H1 (cell line): ENCODE measurements around the gene PLD6. TPM values are rescaled to one million over a fixed set of nuclear protein-coding genes. Genes with fewer than 3 reads are reported as not detected.

Source experiments
- CTCF ChIA-PET: fragments of 300-600 bp; sonication (Branson Sonifier 250); formaldehyde crosslinking; loops from one replicate; lab custom pipeline; 2021; ENCODE audit not compliant: partially characterized antibody; lab: Charles Lee
- POLR2A ChIA-PET: fragments of 300-600 bp; sonication (Branson Sonifier 250); formaldehyde crosslinking; loops from one replicate; lab custom pipeline; 2021; ENCODE audit warnings: inconsistent platforms; ENCODE audit not compliant: partially characterized antibody; lab: Charles Lee
- DNase-seq, 2 experiments: peaks; one replicate each; pipeline versions ENCODE4 v3.0.0 to v3.0.0-alpha.2; 2010 to 2022; ENCODE audit warnings: low spot score in 2 of 2, low read depth in 1 of 2, mixed read lengths in 1 of 2
- FAIRE-seq: peaks from 2 replicates; lab custom pipeline; 2011; peaks lifted over from hg19 to GRCh38; lab: Jason Lieb, UNC
- H2AFZ ChIP-seq: 2 replicates; pipeline ENCODE4 v1.8.1; 2012; ENCODE audit warnings: low read length, inconsistent platforms
- H2AK5ac ChIP-seq: 2 replicates; pipeline ENCODE4 v1.6.1; 2013; ENCODE audit warnings: low read depth, low read length
- H2BK120ac ChIP-seq: replicated peaks from 2 replicates; pipeline ENCODE3; 2013; ENCODE audit warnings: low read depth, low read length, inconsistent platforms
- H2BK12ac ChIP-seq: 2 replicates; pipeline ENCODE4 v1.6.1; 2013; ENCODE audit warnings: low read depth, low read length
- H2BK15ac ChIP-seq: 2 replicates; pipeline ENCODE4 v1.6.1; 2013; ENCODE audit warnings: low read length
- H2BK20ac ChIP-seq: 2 replicates; pipeline ENCODE4 v1.6.1; 2013; ENCODE audit warnings: low read length
- H2BK5ac ChIP-seq: 2 replicates; pipeline ENCODE4 v1.6.1; 2013; ENCODE audit warnings: low read depth, low read length
- H3K14ac ChIP-seq: 2 replicates; pipeline ENCODE4 v1.6.1; 2013; ENCODE audit warnings: inconsistent platforms; ENCODE audit not compliant: insufficient read length
- H3K18ac ChIP-seq: 2 replicates; pipeline ENCODE4 v1.6.1; 2013; ENCODE audit warnings: low read length; ENCODE audit errors: extremely low read depth
- H3K23ac ChIP-seq: 2 replicates; pipeline ENCODE4 v1.6.1; 2013; ENCODE audit warnings: inconsistent platforms; ENCODE audit not compliant: insufficient read length
- H3K23me2 ChIP-seq: 2 replicates; pipeline ENCODE4 v1.6.1; 2013; ENCODE audit warnings: low read depth, low read length
- H3K27ac ChIP-seq: 2 replicates; pipeline ENCODE4 v1.6.1; 2011; ENCODE audit warnings: low read depth, low read length, inconsistent platforms
- H3K27me3 ChIP-seq, 4 experiments: replicated peaks in 1 of 4; 1 replicate in 1 of 4; 2 replicates in 3 of 4; pipeline versions ENCODE4 v1.6.1 to v1.8.1; 2011 to 2013; ENCODE audit warnings: low read length in 3 of 4, mild to moderate bottlenecking in 3 of 4, inconsistent platforms in 2 of 4, mixed read lengths in 2 of 4, moderate library complexity in 1 of 4; ENCODE audit not compliant: control insufficient read depth in 3 of 4, insufficient read depth in 3 of 4; ENCODE audit errors: extremely low read depth in 1 of 4
- H3K36me3 ChIP-seq, 4 experiments: 2 replicates each; pipeline versions ENCODE4 v1.6.1 to v1.8.1; 2011 to 2013; ENCODE audit warnings: mild to moderate bottlenecking in 4 of 4, low read length in 3 of 4, moderate library complexity in 2 of 4, control low read depth in 1 of 4, inconsistent platforms in 1 of 4; ENCODE audit not compliant: insufficient read depth in 4 of 4, control insufficient read depth in 2 of 4
- H3K4ac ChIP-seq: replicated peaks from 2 replicates; pipeline ENCODE3; 2013; ENCODE audit warnings: low read length, low read depth, mixed read lengths, inconsistent platforms; ENCODE audit not compliant: insufficient read length
- H3K4me1 ChIP-seq, 4 experiments: replicated peaks in 1 of 4; 1 replicate in 1 of 4; 2 replicates in 3 of 4; pipeline versions ENCODE4 v1.6.1 to v1.8.1; 2011 to 2013; ENCODE audit warnings: low read length in 3 of 4, inconsistent platforms in 2 of 4, mixed read lengths in 1 of 4; ENCODE audit not compliant: insufficient read depth in 4 of 4, control insufficient read depth in 3 of 4
- H3K4me2 ChIP-seq, 2 experiments: 2 replicates each; pipeline versions ENCODE4 v1.6.1 to v1.8.1; 2011 to 2013; ENCODE audit warnings: low read depth in 2 of 2, low read length in 2 of 2, control low read depth in 1 of 2, inconsistent platforms in 1 of 2, mild to moderate bottlenecking in 1 of 2; ENCODE audit not compliant: insufficient read depth in 1 of 2
- H3K4me3 ChIP-seq, 4 experiments: fragments of 200-600, 300-600 bp in 1 of 4; sonication (generic), shearing (Covaris generic), sonication (Bioruptor Twin) in 1 of 4; 2 replicates each; pipeline versions ENCODE4 v1.5.1 to v1.8.1; 2011 to 2016; ENCODE audit warnings: low read length in 4 of 4, low read depth in 3 of 4, control low read depth in 2 of 4, inconsistent platforms in 2 of 4, mild to moderate bottlenecking in 2 of 4, mixed read lengths in 1 of 4, moderate library complexity in 1 of 4; ENCODE audit not compliant: insufficient read depth in 2 of 4; ENCODE audit errors: extremely low read depth in 1 of 4
- H3K56ac ChIP-seq: replicated peaks from 2 replicates; pipeline ENCODE3; 2013; ENCODE audit warnings: low read depth, mild to moderate bottlenecking, mixed read lengths, low read length, inconsistent platforms; ENCODE audit not compliant: insufficient read length
- H3K79me1 ChIP-seq: 2 replicates; pipeline ENCODE4 v1.6.1; 2013; ENCODE audit warnings: low read depth, low read length, control low read depth
- H3K79me2 ChIP-seq, 2 experiments: 2 replicates each; pipeline versions ENCODE4 v1.6.1 to v1.8.1; 2012 to 2013; ENCODE audit warnings: low read length in 2 of 2, mild to moderate bottlenecking in 2 of 2, inconsistent platforms in 1 of 2; ENCODE audit not compliant: insufficient read depth in 2 of 2, control insufficient read depth in 1 of 2
- H3K9ac ChIP-seq, 4 experiments: replicated peaks in 1 of 4; 1 replicate in 1 of 4; 2 replicates in 3 of 4; pipeline versions ENCODE4 v1.6.1 to v1.8.1; 2011 to 2013; ENCODE audit warnings: low read depth in 3 of 4, low read length in 3 of 4, control low read depth in 2 of 4, mild to moderate bottlenecking in 2 of 4, moderate library complexity in 2 of 4, inconsistent platforms in 1 of 4; ENCODE audit errors: extremely low read depth in 1 of 4
- H3K9me3 ChIP-seq, 2 experiments: 2 replicates each; pipeline versions ENCODE4 v1.6.1 to v1.8.1; 2012 to 2013; ENCODE audit warnings: mild to moderate bottlenecking in 2 of 2, moderate library complexity in 2 of 2, control low read depth in 1 of 2, inconsistent platforms in 1 of 2, low read depth in 1 of 2, low read length in 1 of 2, mixed read lengths in 1 of 2; ENCODE audit not compliant: insufficient read depth in 2 of 2
- H4K20me1 ChIP-seq, 2 experiments: replicated peaks in 1 of 2; 2 replicates each; pipeline versions ENCODE3 to v1.8.1; 2011 to 2013; ENCODE audit warnings: inconsistent platforms in 2 of 2, low read length in 2 of 2, mild to moderate bottlenecking in 1 of 2; ENCODE audit not compliant: insufficient read depth in 2 of 2, control insufficient read depth in 1 of 2
- H4K5ac ChIP-seq: 2 replicates; pipeline ENCODE4 v1.6.1; 2013; ENCODE audit warnings: low read length, low read depth, mixed read lengths, inconsistent platforms; ENCODE audit not compliant: insufficient read length
- H4K8ac ChIP-seq: 2 replicates; pipeline ENCODE4 v1.8.0; 2013; ENCODE audit warnings: mild to moderate bottlenecking, moderate library complexity, low read length, inconsistent platforms; ENCODE audit not compliant: insufficient read depth; ENCODE audit errors: extremely low read depth
- H4K91ac ChIP-seq: replicated peaks from 2 replicates; pipeline ENCODE3; 2013; ENCODE audit warnings: low read length, mixed read lengths, inconsistent platforms; ENCODE audit not compliant: insufficient read length
- CBX5 ChIP-seq: fragments of 300-800, 300-1000 bp; sonication (generic); IDR thresholded peaks from 2 replicates; pipeline ENCODE4 v1.7.1; 2016; ENCODE audit warnings: antibody characterized with exemption, low read length, low read depth
- CREB1 ChIP-seq: IDR thresholded peaks from 2 replicates; pipeline ENCODE4 v1.6.1; 2012; ENCODE audit warnings: inconsistent platforms
- E2F6 ChIP-seq: IDR thresholded peaks from 2 replicates; pipeline ENCODE4 v1.6.1; 2012; ENCODE audit warnings: inconsistent platforms
- EP300 ChIP-seq, 2 experiments: IDR thresholded peaks; 1 replicate in 1 of 2; 2 replicates in 1 of 2; pipeline ENCODE4 v1.6.1; 2011 to 2012; ENCODE audit warnings: low read depth in 2 of 2, low read length in 2 of 2, mild to moderate bottlenecking in 2 of 2, borderline replicate concordance in 1 of 2, inconsistent platforms in 1 of 2, moderate library complexity in 1 of 2
- GABPA ChIP-seq: IDR thresholded peaks from 2 replicates; pipeline ENCODE4 v1.6.1; 2011; ENCODE audit warnings: mild to moderate bottlenecking, low read length, moderate library complexity, borderline replicate concordance; ENCODE audit not compliant: insufficient read depth
- JUND ChIP-seq: IDR thresholded peaks from 2 replicates; pipeline ENCODE4 v1.6.1; 2011; ENCODE audit warnings: mild to moderate bottlenecking, improper control_type of control experiment, low read length
- KDM5A ChIP-seq: fragments of 200-600 bp; IDR thresholded peaks from 2 replicates; pipeline ENCODE4 v1.7.1; 2012; ENCODE audit warnings: mild to moderate bottlenecking, low read length, inconsistent platforms, mixed read lengths
- POLR2A ChIP-seq, 2 experiments: IDR thresholded peaks; 1 replicate in 1 of 2; 2 replicates in 1 of 2; pipeline ENCODE4 v1.6.1; 2011; ENCODE audit warnings: low read depth in 2 of 2, low read length in 2 of 2, mild to moderate bottlenecking in 2 of 2; ENCODE audit errors: control extremely low read depth in 1 of 2
- POLR2AphosphoS5 ChIP-seq: IDR thresholded peaks from 2 replicates; pipeline ENCODE4 v1.6.1; 2011; ENCODE audit warnings: low read depth, low read length
- POU5F1 ChIP-seq: IDR thresholded peaks from 2 replicates; pipeline ENCODE4 v1.6.1; 2011; ENCODE audit warnings: low read depth, mild to moderate bottlenecking, low read length, moderate library complexity
- RNF2 ChIP-seq: fragments of 200-900, 300-1000 bp; sonication (generic); IDR thresholded peaks from 2 replicates; pipeline ENCODE4 v1.7.1; 2016; ENCODE audit warnings: borderline replicate concordance, low read depth, mild to moderate bottlenecking, antibody characterized with exemption, low read length; ENCODE audit not compliant: poor library complexity, severe bottlenecking; ENCODE audit errors: missing control alignments
- SP1 ChIP-seq: IDR thresholded peaks from 2 replicates; pipeline ENCODE4 v1.6.1; 2011; ENCODE audit warnings: low read depth, low read length
- SP2 ChIP-seq: IDR thresholded peaks from 2 replicates; pipeline ENCODE4 v1.6.1; 2012; ENCODE audit warnings: mild to moderate bottlenecking, low read length, inconsistent platforms
- SP4 ChIP-seq: IDR thresholded peaks from 2 replicates; pipeline ENCODE4 v1.6.1; 2012; ENCODE audit warnings: low read length, inconsistent platforms
- TAF1 ChIP-seq: IDR thresholded peaks from 2 replicates; pipeline ENCODE4 v1.6.1; 2011; ENCODE audit warnings: mild to moderate bottlenecking, low read depth, low read length
- WGBS, 2 experiments: shearing (Covaris generic) in 1 of 2; methylation state at CpG; one replicate each; pipeline versions ENCODE4 v1.1.6 to v1.1.7; 2013 to 2015; ENCODE audit warnings: low lambda C conversion rate in 2 of 2, mixed read lengths in 2 of 2, inconsistent platforms in 1 of 2, low coverage in 1 of 2, missing lambda C conversion rate in 1 of 2; ENCODE audit not compliant: insufficient replicate concordance in 2 of 2, insufficient coverage in 1 of 2, insufficient read length in 1 of 2; ENCODE audit errors: extremely low coverage in 1 of 2, missing lambda C conversion rate in 1 of 2; 5-methylcytosine and 5-hydroxymethylcytosine counted together
- polyA plus RNA-seq, 7 experiments: library from polyadenylated mRNA; depleted of rRNA in 3 of 7; stranded (reverse) in 5 of 7; unstranded in 2 of 7; fragments of >200 nt in 5 of 7; fragments of 200-250 nt in 2 of 7; gene quantifications; 1 replicate in 5 of 7; 2 replicates in 1 of 7; 4 replicates in 1 of 7; pipeline versions ENCODE4 v1.2.1 to v1.2.3, GENCODE V29; 2011 to 2013; ENCODE audit warnings: missing spikeins in 2 of 7, mixed read lengths in 2 of 7
- total RNA-seq: library from RNA; stranded (reverse); fragmentation: NEBNext Ultra II Directional; extraction: Animal tissue kit (Norgen Biotek cat#: 25700); gene quantifications from 2 replicates; pipeline ENCODE4 v1.2.1, GENCODE V29; 2021

PLD6 gene
- total and polyA plus RNA-seq, 2 of the 8 experiments (the other 6 are each of a cell fraction or from before 2014, with no cell fraction given): 0.20 to 0.22 TPM

- H2AFZ ChIP-seq: no peak overlapping the region
- no peak overlapping the region for H4K5ac ChIP-seq
- H2BK12ac ChIP-seq: no peak overlapping the region
- ChIA-PET POLR2A (interaction anchor here (0.9 to 1.7 kb wide), 3 partner anchors 10 to 53 kb away, joined by 3 to 4 read pairs (median 4); no protein-coding TSS in a partner anchor), CTCF (interaction anchor here (1.7 kb wide), 1 partner anchor 85 kb away, joined by 5 read pairs; no protein-coding TSS in a partner anchor)
- no peak overlapping the region for H2BK120ac ChIP-seq
- H3K36me3 ChIP-seq: peaks cover 16 to 91% (median 66%) of the 10 kb centered on the region in 4 experiments; a peak in 7 of 8 replicates
- no peak overlapping the region for H2BK15ac ChIP-seq
- no peak overlapping the region for H3K23ac ChIP-seq
- no peak overlapping the region for H3K14ac ChIP-seq
- no peak overlapping the region for H3K27ac ChIP-seq
- FAIRE-seq (no peak), DNase-seq (no peak)
- H3K4me2 ChIP-seq: no peak overlapping the region
- no peak overlapping the region for H3K4ac ChIP-seq
- H4K20me1 ChIP-seq: peaks cover 7 to 8% of the 10 kb centered on the region in 2 experiments
- H3K79me1 ChIP-seq: no peaks in the 10 kb centered on the region; the same call in 1 of the 2 replicates
- H3K4me3 ChIP-seq: no peak overlapping the region
- no peaks in the 10 kb centered on the region; a peak in 1 of 7 replicates for H3K27me3 ChIP-seq
- no peak overlapping the region for H3K56ac ChIP-seq
- H3K79me2 ChIP-seq: no peaks in the 10 kb centered on the region; a peak in 1 of 4 replicates
- H3K9ac ChIP-seq: no peak overlapping the region
- H4K91ac ChIP-seq: no peak overlapping the region
- H2BK20ac ChIP-seq: no peak overlapping the region
- H3K18ac ChIP-seq: no peak overlapping the region
- WGBS, 2 experiments: 90% methylated on average over 10 of the region's 10 CpGs; no CpG with 5 or more reads in 1 of the 2 experiments
- H3K4me1 ChIP-seq: no peaks in the 10 kb centered on the region
- no peak overlapping the region for H2AK5ac ChIP-seq
- no peaks in the 10 kb centered on the region for H3K23me2 ChIP-seq
- H3K9me3 ChIP-seq: no peaks in the 10 kb centered on the region
- H4K8ac ChIP-seq: no peak overlapping the region; the same call in 1 of the 2 replicates
- H2BK5ac ChIP-seq: no peak overlapping the region
- no peak for TF ChIP-seq CBX5
- no peak for TF ChIP-seq GABPA
- TF ChIP-seq POLR2A (IDR thresholded peaks at IDR 0.05; ENCODE audit: control extremely low read depth in 1 of 2, low read depth in 2 of 2, low read length in 2 of 2): no peak
- no peak for TF ChIP-seq SP4
- TF ChIP-seq E2F6: no peak
- TF ChIP-seq POU5F1: no peak
- TF ChIP-seq CREB1: no peak
- no peak for TF ChIP-seq POLR2AphosphoS5
- no peak for TF ChIP-seq KDM5A
- no peak for TF ChIP-seq SP1
- TF ChIP-seq TAF1: no peak
- no peak for TF ChIP-seq EP300 (IDR thresholded peaks at IDR 0.05; ENCODE audit: borderline replicate concordance in 1 of 2, low read depth in 2 of 2, low read length in 2 of 2)
- no peak for TF ChIP-seq RNF2
- TF ChIP-seq SP2: no peak
- TF ChIP-seq JUND: no peak
These were observed 19.8 kb upstream of the PLD6 start for GRCh38 chr17:17225901-17226300.
